Cardiac muscle cell (in vitro differentiated cells and primary cell): ENCODE results near the gene PRICKLE2. TPM values are rescaled to one million over a fixed set of nuclear protein-coding genes. Genes with fewer than 3 reads are reported as not detected.

Experiments used
- DNase-seq, 2 donors: peaks; one replicate each; pipeline versions ENCODE4 v3.0.0 to v3.0.0-alpha.2; 2010 to 2017; ENCODE audit warnings: low read depth in 1 of 2, low spot score in 1 of 2
- H3K27ac ChIP-seq: fragments of 200-600 bp; sonication (generic); 2 replicates; pipeline ENCODE4 v1.5.1; 2016
- H3K27me3 ChIP-seq: fragments of 200-600 bp; sonication (generic); 2 replicates; pipeline ENCODE4 v1.6.0; 2016; ENCODE audit warnings: control low read depth
- H3K36me3 ChIP-seq: fragments of 200-600 bp; sonication (generic); 2 replicates; pipeline ENCODE4 v1.5.1; 2016; ENCODE audit warnings: control low read depth
- H3K4me1 ChIP-seq: fragments of 200-600 bp; sonication (generic); 2 replicates; pipeline ENCODE4 v1.8.1; 2017; ENCODE audit warnings: low read depth, mild to moderate bottlenecking, mixed run types
- H3K4me3 ChIP-seq: fragments of 200-600 bp; sonication (generic); 2 replicates; pipeline ENCODE4 v1.5.1; 2016; ENCODE audit warnings: mild to moderate bottlenecking
- H3K9me3 ChIP-seq: fragments of 200-600 bp; sonication (generic); 2 replicates; pipeline ENCODE4 v1.5.1; 2017; ENCODE audit warnings: low read depth, mild to moderate bottlenecking, control low read depth
- polyA plus RNA-seq: library from polyadenylated mRNA; unstranded; fragments of >200 nt; fragmentation: Nextera tagmentation; extraction: Ambion mirVana; gene quantifications from 2 replicates; pipeline ENCODE4 v1.2.1, GENCODE V29; 2016
- total RNA-seq: library from RNA; depleted of rRNA; stranded (reverse); fragments of >200 nt; gene quantifications from 2 replicates; pipeline ENCODE4 v1.2.3, GENCODE V29; 2016
- TF ChIP-seq, protein P1 (sequence below): IDR thresholded peaks from 2 replicates; pipeline ENCODE4 v1.5.1; 2012; ENCODE audit warnings: low read depth, mild to moderate bottlenecking, low read length

Gene PRICKLE2
- total and polyA plus RNA-seq, 2 experiments from 2014 or later = 4.3 to 11.7 TPM

DNA sequence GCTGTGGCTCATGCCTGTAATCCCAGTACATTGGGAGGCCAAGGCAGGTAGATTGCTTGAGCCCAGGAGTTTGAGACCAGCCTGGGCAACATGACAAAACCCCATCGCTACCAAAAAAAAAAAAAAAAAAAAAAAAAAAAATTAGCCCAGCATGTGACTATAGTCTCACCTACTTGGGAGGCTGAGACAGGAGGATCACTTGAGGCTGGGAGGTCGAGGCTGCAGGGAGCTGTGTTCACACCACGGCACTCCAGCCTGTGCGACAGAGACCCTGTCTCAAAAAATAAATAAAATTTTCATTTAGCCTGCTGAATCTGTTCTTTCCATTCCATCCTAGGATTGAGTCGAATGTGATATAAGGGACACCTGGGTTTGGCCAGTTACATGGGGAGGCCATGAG lies 14.6 kb upstream of the PRICKLE2 start:
- Histone ChIP-seq H3K27me3 (no peaks in the 10 kb centered on the region), H3K4me3 (no peak overlapping the region), H3K4me1 (peaks cover 17% of the 10 kb centered on the region), H3K9me3 (no peaks in the 10 kb centered on the region), H3K36me3 (no peaks in the 10 kb centered on the region), H3K27ac (no peak overlapping the region)
- TF ChIP-seq, protein P1, sequence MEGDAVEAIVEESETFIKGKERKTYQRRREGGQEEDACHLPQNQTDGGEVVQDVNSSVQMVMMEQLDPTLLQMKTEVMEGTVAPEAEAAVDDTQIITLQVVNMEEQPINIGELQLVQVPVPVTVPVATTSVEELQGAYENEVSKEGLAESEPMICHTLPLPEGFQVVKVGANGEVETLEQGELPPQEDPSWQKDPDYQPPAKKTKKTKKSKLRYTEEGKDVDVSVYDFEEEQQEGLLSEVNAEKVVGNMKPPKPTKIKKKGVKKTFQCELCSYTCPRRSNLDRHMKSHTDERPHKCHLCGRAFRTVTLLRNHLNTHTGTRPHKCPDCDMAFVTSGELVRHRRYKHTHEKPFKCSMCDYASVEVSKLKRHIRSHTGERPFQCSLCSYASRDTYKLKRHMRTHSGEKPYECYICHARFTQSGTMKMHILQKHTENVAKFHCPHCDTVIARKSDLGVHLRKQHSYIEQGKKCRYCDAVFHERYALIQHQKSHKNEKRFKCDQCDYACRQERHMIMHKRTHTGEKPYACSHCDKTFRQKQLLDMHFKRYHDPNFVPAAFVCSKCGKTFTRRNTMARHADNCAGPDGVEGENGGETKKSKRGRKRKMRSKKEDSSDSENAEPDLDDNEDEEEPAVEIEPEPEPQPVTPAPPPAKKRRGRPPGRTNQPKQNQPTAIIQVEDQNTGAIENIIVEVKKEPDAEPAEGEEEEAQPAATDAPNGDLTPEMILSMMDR = no peak
- DNase-seq = no peak

DNA sequence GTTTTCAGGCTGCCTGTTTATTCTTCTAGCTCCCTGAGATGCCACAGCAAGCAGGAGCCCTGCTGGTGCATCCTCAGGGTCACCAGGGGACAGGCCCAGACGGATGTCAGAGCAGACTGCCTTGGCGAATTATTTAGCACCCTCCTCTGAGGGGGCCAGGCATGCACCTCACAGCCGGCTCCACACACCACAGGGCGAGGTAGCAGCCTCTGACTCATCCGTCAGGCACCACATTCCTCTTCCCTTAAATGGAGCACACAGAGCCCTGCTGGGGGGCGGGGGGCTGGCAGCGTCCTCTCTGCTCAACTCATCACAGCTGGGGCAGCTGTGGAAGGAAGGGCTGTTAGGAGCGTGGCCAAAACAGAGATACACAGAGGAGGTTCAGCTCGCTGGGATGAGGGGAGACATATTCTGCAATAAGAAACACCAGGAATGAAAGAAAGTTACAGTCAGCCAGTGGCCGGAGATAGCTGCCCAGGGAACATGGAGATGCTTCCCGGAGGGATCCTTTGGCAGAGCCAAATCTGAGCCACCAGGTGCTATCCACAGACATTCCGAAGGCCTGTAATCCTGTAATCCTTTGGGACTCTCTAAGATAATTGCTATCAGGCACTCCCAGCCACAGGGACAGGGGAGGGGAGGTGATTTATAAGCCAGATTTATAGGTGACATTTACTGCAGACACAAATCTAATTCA lies 13.9 kb upstream of the PRICKLE2 start:
- Histone ChIP-seq H3K4me1 (peaks cover 17% of the 10 kb centered on the region), H3K36me3 (no peaks in the 10 kb centered on the region), H3K27me3 (no peaks in the 10 kb centered on the region), H3K4me3 (no peak overlapping the region), H3K27ac (peak overlapping the region; percentile 90), H3K9me3 (no peaks in the 10 kb centered on the region)
- peak; percentile 80 to 98 for DNase-seq
- TF ChIP-seq, protein P1 = no peak

DNA sequence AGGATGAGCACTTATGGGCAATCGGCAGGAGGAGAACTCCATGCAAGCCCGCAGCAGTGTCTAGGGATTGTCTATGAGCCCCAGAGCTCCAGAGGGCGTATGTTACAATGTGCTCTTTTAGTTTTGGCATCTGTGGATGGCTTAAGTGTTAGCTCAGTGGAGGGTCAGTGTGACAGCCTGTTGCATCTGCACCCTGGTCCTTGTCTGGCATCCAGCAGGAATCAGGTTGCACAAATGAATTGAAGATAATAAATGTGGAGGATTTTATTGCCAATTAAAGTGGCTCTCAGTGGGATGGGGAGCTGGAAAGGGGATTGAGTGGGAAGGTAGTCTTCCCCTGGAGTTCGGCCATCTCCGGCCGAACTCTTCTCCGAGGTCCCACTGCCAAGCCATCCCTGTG lies 11.8 kb upstream of the PRICKLE2 start:
- no peaks in the 10 kb centered on the region for H3K36me3 ChIP-seq
- H3K9me3 ChIP-seq = no peaks in the 10 kb centered on the region
- TF ChIP-seq, protein P1 = no peak
- no peak overlapping the region for H3K4me3 ChIP-seq
- no peaks in the 10 kb centered on the region for H3K27me3 ChIP-seq
- H3K27ac ChIP-seq = no peak overlapping the region
- peaks cover 14% of the 10 kb centered on the region for H3K4me1 ChIP-seq
- no peak for DNase-seq

DNA sequence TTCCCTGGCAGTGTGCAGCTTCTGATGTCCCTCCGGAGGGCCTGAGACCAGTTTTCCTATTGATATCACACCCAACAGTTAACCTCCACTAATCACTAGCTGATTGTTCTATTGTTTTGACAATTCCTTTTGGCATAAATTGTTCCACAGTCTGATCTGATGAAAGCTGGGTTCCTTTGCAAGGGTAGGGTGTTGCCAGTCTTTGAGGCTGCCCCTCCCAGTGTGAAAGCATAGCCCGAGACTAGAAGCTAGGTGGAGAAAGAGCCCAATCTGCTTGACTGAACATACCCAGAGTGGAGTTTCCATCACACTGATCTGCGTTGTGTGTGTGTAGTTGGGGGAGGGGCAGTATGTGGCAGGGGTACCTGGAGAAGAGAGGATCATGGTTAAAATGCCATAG lies 10.3 kb upstream of the PRICKLE2 start:
- TF ChIP-seq, protein P1 = no peak
- no peak for DNase-seq
- H3K9me3 ChIP-seq = no peaks in the 10 kb centered on the region
- H3K4me3 ChIP-seq = no peak overlapping the region
- H3K4me1 ChIP-seq = peaks cover 10% of the 10 kb centered on the region
- no peaks in the 10 kb centered on the region for H3K36me3 ChIP-seq
- H3K27me3 ChIP-seq = no peaks in the 10 kb centered on the region
- H3K27ac ChIP-seq = no peak overlapping the region

DNA sequence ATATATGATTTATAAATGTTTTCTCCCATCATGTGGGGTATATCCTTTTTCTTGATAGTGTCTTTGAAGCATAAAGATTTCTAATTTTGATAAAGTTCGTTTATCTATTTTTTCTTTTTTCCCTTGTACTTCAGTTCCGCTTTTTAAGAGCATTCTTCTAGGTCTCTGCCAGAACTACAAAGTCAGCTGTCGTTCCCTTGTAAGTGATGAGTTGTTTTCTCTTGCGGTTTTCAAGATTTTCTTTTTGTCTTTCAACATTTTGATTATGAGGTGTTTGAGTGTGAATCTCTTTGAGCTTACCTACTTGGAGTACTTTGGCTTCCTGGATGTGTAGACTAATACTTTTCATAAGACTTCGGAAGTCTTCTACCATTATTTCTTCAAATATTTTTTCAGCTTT lies 9.3 kb upstream of the PRICKLE2 start:
- Histone ChIP-seq H3K36me3 (no peaks in the 10 kb centered on the region), H3K4me3 (no peak overlapping the region), H3K27me3 (no peaks in the 10 kb centered on the region), H3K9me3 (no peaks in the 10 kb centered on the region), H3K27ac (no peak overlapping the region), H3K4me1 (peaks cover 14% of the 10 kb centered on the region)
- TF ChIP-seq, protein P1 = no peak
- DNase-seq = no peak
